H1 (cell line): ENCODE measurements around the gene ARF3. TPM values are rescaled to one million over a fixed set of nuclear protein-coding genes. Genes with fewer than 3 reads are reported as not detected.

Source experiments
- TEAD4 ChIP-seq: IDR thresholded peaks from 2 replicates; pipeline ENCODE4 v1.6.1; 2012; ENCODE audit warnings: low read depth, low read length, inconsistent platforms, mixed read lengths
- polyA plus RNA-seq, 7 experiments: library from polyadenylated mRNA; depleted of rRNA in 3 of 7; stranded (reverse) in 5 of 7; unstranded in 2 of 7; fragments of >200 nt in 5 of 7; fragments of 200-250 nt in 2 of 7; gene quantifications; 1 replicate in 5 of 7; 2 replicates in 1 of 7; 4 replicates in 1 of 7; pipeline versions ENCODE4 v1.2.1 to v1.2.3, GENCODE V29; 2011 to 2013; ENCODE audit warnings: missing spikeins in 2 of 7, mixed read lengths in 2 of 7
- total RNA-seq: library from RNA; stranded (reverse); fragmentation: NEBNext Ultra II Directional; extraction: Animal tissue kit (Norgen Biotek cat#: 25700); gene quantifications from 2 replicates; pipeline ENCODE4 v1.2.1, GENCODE V29; 2021

Gene ARF3
- total and polyA plus RNA-seq, 2 of the 8 experiments (the other 6 are each of a cell fraction or from before 2014, with no cell fraction given), result 231 to 250 TPM

DNA sequence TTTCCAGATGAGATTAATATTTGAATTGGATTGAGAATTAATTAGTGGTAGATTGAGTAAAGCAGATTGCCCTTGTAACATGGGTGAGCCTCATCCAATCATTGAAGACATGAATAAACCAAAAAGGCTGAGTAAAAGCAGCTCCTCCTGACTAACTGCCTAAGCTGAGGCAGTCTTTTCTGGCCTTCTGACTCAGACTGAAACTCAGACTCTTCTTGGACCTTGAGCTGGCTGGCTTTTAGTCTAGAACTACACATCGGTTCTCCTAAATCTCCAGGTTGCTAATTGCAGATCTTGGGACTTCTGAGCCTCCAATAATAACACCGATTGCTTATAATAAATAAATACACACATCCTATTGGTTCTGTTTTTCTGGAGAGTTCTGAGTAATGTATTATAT is 56.0 kb downstream of the ARF3 start (continued):
- TF ChIP-seq TEAD4, result no peak
